KMS-11 (cell line): ENCODE data around the gene PPP2R3B.

ENCODE experiments used
- H2AFZ ChIP-seq: fragments of 200-600 bp; sonication (generic); 2 replicates; pipeline ENCODE4 v1.6.1; 2016; ENCODE audit warnings: antibody characterized with exemption, mixed run types, low read depth
- H3K27ac ChIP-seq: fragments of 200-600 bp; sonication (generic); 2 replicates; pipeline ENCODE4 v1.6.1; 2016; ENCODE audit warnings: mild to moderate bottlenecking, mixed run types
- H3K27me3 ChIP-seq: fragments of 200-600 bp; sonication (generic); 2 replicates; pipeline ENCODE4 v1.6.1; 2017; ENCODE audit warnings: mild to moderate bottlenecking, low read depth, mixed run types, moderate library complexity; ENCODE audit not compliant: insufficient read depth
- H3K36me3 ChIP-seq: fragments of 200-600 bp; sonication (generic); 2 replicates; pipeline ENCODE4 v1.6.1; 2017; ENCODE audit warnings: mild to moderate bottlenecking, mixed run types; ENCODE audit not compliant: insufficient read depth
- H3K4me1 ChIP-seq: fragments of 200-600 bp; sonication (generic); 2 replicates; pipeline ENCODE4 v1.6.1; 2016; ENCODE audit warnings: mild to moderate bottlenecking, low read depth, mixed run types; ENCODE audit not compliant: poor library complexity, severe bottlenecking
- H3K4me2 ChIP-seq: fragments of 200-600 bp; sonication (generic); 2 replicates; pipeline ENCODE4 v1.7.0; 2016; ENCODE audit warnings: mild to moderate bottlenecking, mixed run types
- H3K4me3 ChIP-seq: fragments of 200-600 bp; sonication (generic); IDR thresholded peaks from 2 replicates; pipeline ENCODE4 v1.6.1; 2017; ENCODE audit warnings: low read depth, low read length, mixed read lengths; ENCODE audit not compliant: insufficient read depth
- H3K79me2 ChIP-seq: fragments of 200-600 bp; sonication (generic); 2 replicates; pipeline ENCODE4 v1.6.1; 2016; ENCODE audit warnings: low read depth, mixed run types; ENCODE audit not compliant: insufficient read depth
- H3K9ac ChIP-seq: fragments of 200-600 bp; sonication (generic); 2 replicates; pipeline ENCODE4 v1.6.1; 2016; ENCODE audit warnings: mild to moderate bottlenecking, mixed run types
- H4K20me1 ChIP-seq: fragments of 200-600 bp; sonication (generic); 2 replicates; pipeline ENCODE4 v1.6.1; 2016; ENCODE audit warnings: mild to moderate bottlenecking, mixed run types; ENCODE audit not compliant: insufficient read depth
- CTCF ChIP-seq: fragments of 200-600 bp; sonication (generic); conservative IDR thresholded peaks from 2 replicates; pipeline ENCODE4 v1.6.1; 2017; ENCODE audit warnings: low read depth, mild to moderate bottlenecking, antibody characterized with exemption, low read length, moderate library complexity, mixed read lengths

Gene PPP2R3B

DNA sequence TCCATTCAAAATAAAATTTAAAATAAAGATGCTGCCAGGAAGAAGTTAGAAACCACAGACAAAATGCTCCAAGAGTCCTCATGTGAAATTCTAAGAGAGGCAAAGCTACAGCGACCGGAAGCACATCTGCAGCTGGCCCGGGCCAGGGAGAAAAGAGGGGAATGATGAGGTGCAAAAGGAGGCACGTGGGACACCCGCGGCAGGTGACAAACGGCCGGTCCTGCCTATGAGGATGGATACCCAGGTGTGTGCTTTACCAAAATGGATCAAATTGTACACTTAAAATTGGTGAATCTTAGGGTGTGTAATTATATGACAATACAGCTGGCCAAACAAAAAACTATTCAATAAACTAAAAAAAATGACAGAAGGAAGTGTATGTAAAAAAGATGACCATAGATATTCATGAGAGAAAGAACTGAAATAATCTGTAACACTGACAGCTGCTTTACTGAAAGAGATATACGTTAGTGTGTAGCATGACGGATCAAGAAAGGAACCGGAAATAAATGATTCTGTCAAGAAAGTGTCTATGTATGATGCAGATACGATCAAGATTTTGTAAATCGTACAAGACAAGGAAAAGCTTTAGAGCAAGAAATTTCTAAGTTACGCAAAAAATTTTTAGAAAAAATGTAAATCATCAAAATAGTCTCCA is 29.5 kb downstream of the PPP2R3B start:
- Histone ChIP-seq H3K4me1 (no peaks in the 10 kb centered on the region), H2AFZ (no peak overlapping the region), H3K4me2 (no peak overlapping the region), H4K20me1 (no peaks in the 10 kb centered on the region), H3K27me3 (no peaks in the 10 kb centered on the region), H3K36me3 (no peaks in the 10 kb centered on the region), H3K9ac (no peak overlapping the region), H3K27ac (no peak overlapping the region), H3K4me3 (no peak overlapping the region), H3K79me2 (no peaks in the 10 kb centered on the region)
- no peak for TF ChIP-seq CTCF

DNA sequence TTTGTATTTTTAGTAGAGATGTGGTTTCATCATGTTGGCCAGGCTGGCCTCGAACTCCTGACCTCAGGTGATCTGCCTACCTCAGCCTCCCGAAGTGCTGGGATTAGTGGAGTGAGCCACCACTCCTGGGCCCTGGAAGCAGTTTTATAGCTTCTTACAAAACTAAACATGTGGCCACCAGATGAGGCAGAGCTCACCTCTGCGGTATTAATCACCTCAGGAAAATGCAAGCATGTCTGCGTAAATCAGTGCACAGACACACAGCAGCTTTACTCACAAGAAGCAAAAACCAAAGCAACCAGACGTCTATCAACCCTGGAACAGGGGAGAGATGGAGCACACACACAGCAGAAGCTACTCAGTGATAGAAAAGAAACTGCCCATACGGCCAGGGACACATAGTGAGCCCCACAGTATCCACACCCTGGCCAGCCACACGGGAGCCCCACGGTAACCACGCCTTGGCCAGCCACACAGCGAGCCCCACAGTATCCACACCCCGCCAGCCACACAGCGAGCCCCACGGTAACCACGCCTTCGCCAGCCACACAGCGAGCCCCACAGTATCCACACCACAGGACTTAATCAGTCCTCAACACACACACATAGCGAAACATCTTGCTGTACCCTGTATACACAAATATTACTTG is 30.2 kb downstream of the PPP2R3B start:
- H3K4me1 ChIP-seq: no peaks in the 10 kb centered on the region
- H4K20me1 ChIP-seq: no peaks in the 10 kb centered on the region
- H3K4me3 ChIP-seq: no peak overlapping the region
- H3K9ac ChIP-seq: no peak overlapping the region
- H3K79me2 ChIP-seq: no peaks in the 10 kb centered on the region
- H2AFZ ChIP-seq: no peak overlapping the region
- H3K4me2 ChIP-seq: no peak overlapping the region
- H3K36me3 ChIP-seq: no peaks in the 10 kb centered on the region
- no peak for TF ChIP-seq CTCF
- H3K27me3 ChIP-seq: no peaks in the 10 kb centered on the region
- H3K27ac ChIP-seq: no peak overlapping the region

DNA sequence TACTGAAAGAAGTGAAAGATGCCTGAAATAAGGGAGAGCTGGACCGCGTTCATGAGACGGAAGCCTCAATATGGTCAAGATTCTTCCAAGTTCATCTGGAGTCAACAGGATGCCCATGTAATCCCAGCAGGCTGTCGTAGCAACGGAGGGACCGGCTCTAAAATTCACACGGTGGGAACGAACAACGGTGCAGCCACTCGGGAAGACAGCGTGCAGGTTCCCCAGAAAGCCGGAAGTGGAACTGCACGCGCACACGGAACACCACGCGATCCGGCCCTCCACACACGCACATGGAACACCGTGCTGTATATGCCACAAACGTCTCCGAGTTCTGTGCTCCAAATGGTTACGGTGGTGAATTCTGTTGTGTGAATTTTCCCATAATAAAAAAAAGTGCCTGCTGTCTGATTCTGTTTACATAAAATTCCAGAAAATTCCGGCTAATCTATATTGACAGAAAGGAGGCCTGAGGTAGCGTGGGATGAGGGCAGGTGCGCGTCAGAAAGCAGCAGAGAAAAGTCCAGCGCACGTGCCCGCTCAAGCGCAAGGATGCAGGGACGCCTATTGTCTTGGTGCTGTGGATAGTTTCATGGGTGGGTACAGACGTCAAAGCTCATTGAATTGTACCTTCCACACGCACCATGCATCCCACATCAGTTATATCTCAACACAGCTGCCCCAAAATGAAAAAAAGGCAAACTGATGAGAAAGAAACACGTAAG is 31.2 kb downstream of the PPP2R3B start:
- H3K36me3 ChIP-seq: no peaks in the 10 kb centered on the region
- H3K79me2 ChIP-seq: no peaks in the 10 kb centered on the region
- no peak overlapping the region for H3K9ac ChIP-seq

More for the DNA sequence above, 31.2 kb downstream of the PPP2R3B start:
- Histone ChIP-seq H3K27ac (no peak overlapping the region), H3K4me1 (no peaks in the 10 kb centered on the region), H3K27me3 (no peaks in the 10 kb centered on the region), H3K4me3 (no peak overlapping the region), H4K20me1 (no peaks in the 10 kb centered on the region), H3K4me2 (no peak overlapping the region), H2AFZ (no peak overlapping the region)
- TF ChIP-seq CTCF: no peak
